ENCODE results near the gene ST6GALNAC1.

GRCh38 chr17:76641501-76641900 lies 2.1 kb downstream of the ST6GALNAC1 start:
- no peak for TF ChIP-seq CTCF (IDR thresholded peaks at IDR 0.05)
- TF ChIP-seq POLR2A (IDR thresholded peaks at IDR 0.05), result no peak

All from thyroid gland (tissue), 4 donors.